ENCODE measurements around the gene SECTM1. TPM values are rescaled to one million over a fixed set of nuclear protein-coding genes. Genes with fewer than 3 reads are reported as not detected.

The SECTM1 gene
- total RNA-seq, 1 experiment from 2014 or later: 61.7 TPM

DNA sequence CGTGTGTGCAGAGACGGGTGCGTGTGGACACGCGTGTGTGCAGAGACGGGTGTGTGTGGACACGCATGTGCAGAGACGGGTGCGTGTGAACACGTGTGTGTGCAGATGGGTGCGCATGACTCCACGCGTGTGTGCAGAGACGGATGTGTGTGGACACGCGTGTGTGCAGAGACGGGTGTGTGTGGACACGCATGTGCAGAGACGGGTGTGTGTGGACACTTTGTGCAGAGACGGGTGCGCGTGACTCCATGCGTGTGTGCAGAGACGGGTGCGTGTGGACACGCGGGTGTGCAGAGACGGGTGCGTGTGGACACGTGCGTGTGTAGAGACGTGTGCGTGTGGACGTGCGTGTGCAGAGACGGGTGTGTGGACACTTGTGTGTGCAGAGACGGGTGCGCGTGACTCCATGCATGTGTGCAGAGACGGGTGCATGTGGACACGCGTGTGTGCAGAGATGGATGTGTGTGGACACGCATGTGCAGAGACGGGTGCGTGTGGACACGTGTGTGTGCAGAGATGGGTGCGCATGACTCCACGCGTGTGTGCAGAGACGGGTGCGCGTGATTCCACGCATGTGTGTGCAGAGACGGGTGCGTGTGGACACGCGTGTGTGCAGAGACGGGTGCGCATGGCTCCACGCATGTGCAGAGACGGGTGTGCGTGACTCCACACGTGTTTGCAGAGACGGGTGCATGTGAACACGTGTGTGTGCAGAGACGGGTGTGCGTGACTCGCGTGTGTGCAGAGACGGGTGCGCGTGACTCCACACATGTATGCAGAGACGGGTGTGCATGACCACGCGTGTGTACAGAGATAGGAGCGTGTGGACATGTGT lies 14.6 kb downstream of the SECTM1 start:
- Histone ChIP-seq H3K27ac (ENCODE audit: low read length) (no peak overlapping the region), H3K4me2 (ENCODE audit: low read length) (no peak overlapping the region), H3K79me2 (ENCODE audit: low read length) (no peaks in the 10 kb centered on the region), H3K27me3 (ENCODE audit: low read length) (no peaks in the 10 kb centered on the region), H3K9me3 (ENCODE audit: low read length) (no peaks in the 10 kb centered on the region), H3K9me2 (replicated peaks; ENCODE audit: low read length) (no peaks in the 10 kb centered on the region), H3K4me3 (ENCODE audit: low read length) (no peak overlapping the region), H4K20me1 (ENCODE audit: low read length) (no peaks in the 10 kb centered on the region), H3K9ac (ENCODE audit: low read length) (no peak overlapping the region), H3F3A (ENCODE audit: low read length, unreplicated experiment) (peaks cover 3% of the 10 kb centered on the region), H2AFZ (ENCODE audit: low read length) (no peak overlapping the region), H3K4me1 (ENCODE audit: insufficient read depth, low read length) (no peaks in the 10 kb centered on the region; the same call in 1 of the 2 replicates), H3K36me3 (ENCODE audit: low read depth, low read length) (no peaks in the 10 kb centered on the region)
- POLR2A ChIA-PET (ENCODE audit: unreplicated experiment): no interaction called here
- ATAC-seq (no peak), DNase-seq (no peak)
- TF ChIP-seq, protein P1, sequence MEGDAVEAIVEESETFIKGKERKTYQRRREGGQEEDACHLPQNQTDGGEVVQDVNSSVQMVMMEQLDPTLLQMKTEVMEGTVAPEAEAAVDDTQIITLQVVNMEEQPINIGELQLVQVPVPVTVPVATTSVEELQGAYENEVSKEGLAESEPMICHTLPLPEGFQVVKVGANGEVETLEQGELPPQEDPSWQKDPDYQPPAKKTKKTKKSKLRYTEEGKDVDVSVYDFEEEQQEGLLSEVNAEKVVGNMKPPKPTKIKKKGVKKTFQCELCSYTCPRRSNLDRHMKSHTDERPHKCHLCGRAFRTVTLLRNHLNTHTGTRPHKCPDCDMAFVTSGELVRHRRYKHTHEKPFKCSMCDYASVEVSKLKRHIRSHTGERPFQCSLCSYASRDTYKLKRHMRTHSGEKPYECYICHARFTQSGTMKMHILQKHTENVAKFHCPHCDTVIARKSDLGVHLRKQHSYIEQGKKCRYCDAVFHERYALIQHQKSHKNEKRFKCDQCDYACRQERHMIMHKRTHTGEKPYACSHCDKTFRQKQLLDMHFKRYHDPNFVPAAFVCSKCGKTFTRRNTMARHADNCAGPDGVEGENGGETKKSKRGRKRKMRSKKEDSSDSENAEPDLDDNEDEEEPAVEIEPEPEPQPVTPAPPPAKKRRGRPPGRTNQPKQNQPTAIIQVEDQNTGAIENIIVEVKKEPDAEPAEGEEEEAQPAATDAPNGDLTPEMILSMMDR (conservative IDR thresholded peaks at IDR 0.05; ENCODE audit: low read depth, low read length): no peak
- no peak for TF ChIP-seq EZH2phosphoT487 (IDR thresholded peaks at IDR 0.05; ENCODE audit: borderline replicate concordance, low read length)
- no peak for TF ChIP-seq EZH2 (IDR thresholded peaks at IDR 0.05; ENCODE audit: low read length, unreplicated experiment)
- BruUV-seq (replicated peaks): no TSS peak
- intact Hi-C loops (cut with micrococcal nuclease): no loop called here
- CTCF ChIA-PET: no interaction called here

DNA sequence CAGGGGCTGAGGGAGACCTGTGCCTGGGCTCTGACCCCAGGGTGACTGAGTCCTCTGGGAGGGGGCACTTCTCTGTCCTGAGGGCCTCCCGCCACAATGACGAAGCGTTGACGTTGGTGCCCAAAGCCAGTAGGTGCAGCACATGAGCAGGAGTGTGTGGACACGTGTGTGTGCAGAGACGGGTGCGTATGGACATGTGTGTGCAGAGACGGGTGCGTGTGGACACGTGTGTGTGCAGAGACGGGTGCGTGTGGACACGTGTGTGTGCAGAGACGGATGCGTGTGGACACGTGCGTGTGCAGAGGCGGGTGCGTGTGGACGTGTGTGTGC lies 15.4 kb downstream of the SECTM1 start:
- no peaks in the 10 kb centered on the region for H3K27me3 ChIP-seq (ENCODE audit: low read length)

More for the DNA sequence above, 15.4 kb downstream of the SECTM1 start:
- Histone ChIP-seq H3K9me3 (ENCODE audit: low read length) (no peaks in the 10 kb centered on the region), H3F3A (ENCODE audit: low read length, unreplicated experiment) (peaks cover 3% of the 10 kb centered on the region), H3K4me3 (ENCODE audit: low read length) (no peak overlapping the region), H3K9me2 (replicated peaks; ENCODE audit: low read length) (no peaks in the 10 kb centered on the region), H3K4me1 (ENCODE audit: insufficient read depth, low read length) (no peaks in the 10 kb centered on the region; the same call in 1 of the 2 replicates), H3K27ac (ENCODE audit: low read length) (no peak overlapping the region), H3K4me2 (ENCODE audit: low read length) (no peak overlapping the region), H3K9ac (ENCODE audit: low read length) (no peak overlapping the region), H3K79me2 (ENCODE audit: low read length) (no peaks in the 10 kb centered on the region), H2AFZ (ENCODE audit: low read length) (no peak overlapping the region), H3K36me3 (ENCODE audit: low read depth, low read length) (no peaks in the 10 kb centered on the region), H4K20me1 (ENCODE audit: low read length) (no peaks in the 10 kb centered on the region)
- ATAC-seq (no peak), DNase-seq (no peak)
- ChIA-PET POLR2A (ENCODE audit: unreplicated experiment) (no interaction called here), CTCF (no interaction called here)
- intact Hi-C loops (cut with micrococcal nuclease): no loop called here
- TF ChIP-seq EZH2phosphoT487 (IDR thresholded peaks at IDR 0.05; ENCODE audit: borderline replicate concordance, low read length) (no peak), EZH2 (IDR thresholded peaks at IDR 0.05; ENCODE audit: low read length, unreplicated experiment) (no peak)
- TF ChIP-seq, protein P1 (conservative IDR thresholded peaks at IDR 0.05; ENCODE audit: low read depth, low read length): no peak
- BruUV-seq (replicated peaks): no TSS peak

Measured in PC-3 (cell line).